HCT116 (cell line): Measurements from ENCODE around the gene TNFAIP8L3.

Experiments
- CBX3 ChIP-seq: IDR thresholded peaks from 2 replicates; pipeline ENCODE4 v1.6.1; 2012; ENCODE audit warnings: low read depth
- CEBPB ChIP-seq: IDR thresholded peaks from 2 replicates; pipeline ENCODE4 v1.6.1; 2012; ENCODE audit warnings: low read depth
- EGR1 ChIP-seq: IDR thresholded peaks from 2 replicates; pipeline ENCODE4 v1.6.1; 2012; ENCODE audit warnings: low read depth
- JUND ChIP-seq: IDR thresholded peaks from 2 replicates; pipeline ENCODE4 v1.6.1; 2012
- POLR2A ChIP-seq: IDR thresholded peaks from 2 replicates; pipeline ENCODE4 v1.7.0; 2011; ENCODE audit warnings: borderline replicate concordance; ENCODE audit not compliant: insufficient read depth, insufficient read length; ENCODE audit errors: extremely low read depth
- POLR2AphosphoS5 ChIP-seq: IDR thresholded peaks from 2 replicates; pipeline ENCODE4 v1.6.1; 2011; ENCODE audit warnings: mild to moderate bottlenecking, low read depth, low read length, moderate library complexity
- SIN3A ChIP-seq: IDR thresholded peaks from 2 replicates; pipeline ENCODE4 v1.6.1; 2012; ENCODE audit warnings: low read depth
- ZFX ChIP-seq: fragments of 450-650 bp; IDR thresholded peaks from 2 replicates; pipeline ENCODE4 v1.6.1; 2017
- ZNF274 ChIP-seq: fragments of 200-500 bp; sonication (Bioruptor generic); IDR thresholded peaks from 2 replicates; pipeline ENCODE4 v1.6.1; 2014; ENCODE audit warnings: mild to moderate bottlenecking, low read depth, low read length, inconsistent platforms
- TF ChIP-seq, protein P1 (sequence below), 3 experiments: fragments of 200-600 bp in 1 of 3; sonication (generic) in 1 of 3; IDR thresholded peaks in 2 of 3; conservative IDR thresholded peaks in 1 of 3; 2 replicates each; pipeline ENCODE4 v1.5.1; 2012 to 2017; ENCODE audit warnings: low read depth in 2 of 3, low read length in 2 of 3, antibody characterized with exemption in 1 of 3, borderline replicate concordance in 1 of 3, control low read depth in 1 of 3, mild to moderate bottlenecking in 1 of 3, mixed read lengths in 1 of 3, mixed run types in 1 of 3, moderate library complexity in 1 of 3; ENCODE audit not compliant: insufficient read depth in 1 of 3

DNA sequence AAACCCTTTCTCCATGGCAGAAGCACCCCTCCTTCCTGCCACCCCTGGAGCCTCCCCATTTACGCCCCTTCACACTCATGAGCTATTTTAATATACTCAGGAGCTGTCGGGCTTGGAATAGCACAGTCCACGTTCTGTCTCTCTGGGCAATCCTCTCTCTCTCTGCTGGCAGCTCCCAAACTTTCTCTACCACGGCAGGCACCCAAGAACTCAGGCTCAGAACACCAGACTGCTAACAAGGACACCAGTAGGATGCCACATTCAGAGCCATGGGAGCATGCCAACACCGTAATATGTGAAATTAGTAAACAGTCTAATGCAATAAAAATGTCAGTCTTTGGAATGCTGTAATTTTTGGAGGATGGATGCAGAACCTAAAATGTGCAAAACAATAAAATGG lies 19.3 kb downstream of the TNFAIP8L3 start:
- TF ChIP-seq CEBPB, result no peak
- TF ChIP-seq CBX3, result no peak
- TF ChIP-seq POLR2A, result no peak
- TF ChIP-seq POLR2AphosphoS5, result no peak
- TF ChIP-seq, protein P1, sequence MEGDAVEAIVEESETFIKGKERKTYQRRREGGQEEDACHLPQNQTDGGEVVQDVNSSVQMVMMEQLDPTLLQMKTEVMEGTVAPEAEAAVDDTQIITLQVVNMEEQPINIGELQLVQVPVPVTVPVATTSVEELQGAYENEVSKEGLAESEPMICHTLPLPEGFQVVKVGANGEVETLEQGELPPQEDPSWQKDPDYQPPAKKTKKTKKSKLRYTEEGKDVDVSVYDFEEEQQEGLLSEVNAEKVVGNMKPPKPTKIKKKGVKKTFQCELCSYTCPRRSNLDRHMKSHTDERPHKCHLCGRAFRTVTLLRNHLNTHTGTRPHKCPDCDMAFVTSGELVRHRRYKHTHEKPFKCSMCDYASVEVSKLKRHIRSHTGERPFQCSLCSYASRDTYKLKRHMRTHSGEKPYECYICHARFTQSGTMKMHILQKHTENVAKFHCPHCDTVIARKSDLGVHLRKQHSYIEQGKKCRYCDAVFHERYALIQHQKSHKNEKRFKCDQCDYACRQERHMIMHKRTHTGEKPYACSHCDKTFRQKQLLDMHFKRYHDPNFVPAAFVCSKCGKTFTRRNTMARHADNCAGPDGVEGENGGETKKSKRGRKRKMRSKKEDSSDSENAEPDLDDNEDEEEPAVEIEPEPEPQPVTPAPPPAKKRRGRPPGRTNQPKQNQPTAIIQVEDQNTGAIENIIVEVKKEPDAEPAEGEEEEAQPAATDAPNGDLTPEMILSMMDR (IDR thresholded peaks at IDR 0.05 in 2 of 3, conservative IDR thresholded peaks at IDR 0.05 in 1 of 3; ENCODE audit: borderline replicate concordance in 1 of 3, insufficient read depth in 1 of 3, low read depth in 2 of 3, low read length in 2 of 3), result no peak
- TF ChIP-seq EGR1, result no peak
- no peak for TF ChIP-seq ZNF274
- TF ChIP-seq JUND, result no peak
- TF ChIP-seq SIN3A, result no peak
- TF ChIP-seq ZFX, result no peak
